HepG2 (cell line): ENCODE data around the gene CNTFR. TPM values are rescaled to one million over a fixed set of nuclear protein-coding genes. Genes with fewer than 3 reads are reported as not detected.

Source experiments
- CEBPB ChIP-seq: IDR thresholded peaks from 2 replicates; pipeline ENCODE4 v1.6.1; 2011; ENCODE audit warnings: low read depth, low read length, improper control_type of control experiment, borderline replicate concordance
- FOXP4 ChIP-seq: sonication (generic); formaldehyde crosslinking; IDR thresholded peaks from 2 replicates; pipeline ENCODE4 v1.4.0; 2020; ENCODE audit warnings: missing genetic modification reagents
- GABPB1 ChIP-seq: IDR thresholded peaks from 2 replicates; pipeline ENCODE4 v1.6.1; 2016; ENCODE audit warnings: mild to moderate bottlenecking, missing genetic modification reagents, moderate library complexity, missing compliant biosample characterization
- JUND ChIP-seq: sonication (generic); formaldehyde crosslinking; IDR thresholded peaks from 2 replicates; pipeline ENCODE4 v1.8.0; 2022; ENCODE audit warnings: mild to moderate bottlenecking, missing genetic modification reagents
- MTA3 ChIP-seq: sonication (generic); formaldehyde crosslinking; IDR thresholded peaks from 2 replicates; pipeline ENCODE4 v1.4.0; 2020; ENCODE audit warnings: missing genetic modification reagents
- MXI1 ChIP-seq: IDR thresholded peaks from 3 replicates; pipeline ENCODE4 v1.6.1; 2012; ENCODE audit warnings: low read depth, low read length, inconsistent platforms, borderline replicate concordance
- NR2F2 ChIP-seq: IDR thresholded peaks from 2 replicates; pipeline ENCODE4 v1.6.1; 2012; ENCODE audit warnings: low read depth, inconsistent platforms, borderline replicate concordance
- PRPF4 ChIP-seq: fragments of 200-400 bp; formaldehyde crosslinking; IDR thresholded peaks from 2 replicates; pipeline ENCODE4 v1.6.1; 2016; ENCODE audit warnings: low read length, low read depth; ENCODE audit not compliant: poor library complexity, severe bottlenecking
- RBM39 ChIP-seq: fragments of 200-400 bp; formaldehyde crosslinking; IDR thresholded peaks from one replicate; pipeline ENCODE4 v1.6.1; 2018; ENCODE audit warnings: antibody characterized with exemption, mild to moderate bottlenecking, low read depth, low read length; ENCODE audit not compliant: poor library complexity, severe bottlenecking
- REL ChIP-seq: sonication (generic); formaldehyde crosslinking; conservative IDR thresholded peaks from 2 replicates; pipeline ENCODE4 v1.8.0; 2022; ENCODE audit warnings: mild to moderate bottlenecking, missing genetic modification reagents, moderate library complexity
- SRF ChIP-seq: IDR thresholded peaks from 2 replicates; pipeline ENCODE4 v1.6.1; 2011; ENCODE audit warnings: mild to moderate bottlenecking, low read depth, low read length, moderate library complexity
- SUZ12 ChIP-seq: fragments of 150-350 bp; IDR thresholded peaks from 2 replicates; pipeline ENCODE4 v1.6.1; 2014; ENCODE audit warnings: low read depth, low read length
- TERF1 ChIP-seq: sonication (generic); formaldehyde crosslinking; IDR thresholded peaks from 2 replicates; pipeline ENCODE4 v1.8.0; 2022; ENCODE audit warnings: mild to moderate bottlenecking, missing genetic modification reagents, moderate library complexity
- ZC3H4 ChIP-seq: sonication (generic); formaldehyde crosslinking; IDR thresholded peaks from 2 replicates; pipeline ENCODE4 v1.4.0; 2020; ENCODE audit warnings: missing genetic modification reagents, borderline replicate concordance
- ZNF207 ChIP-seq: fragments of 450-650 bp; IDR thresholded peaks from 2 replicates; pipeline ENCODE4 v1.6.1; 2016; ENCODE audit warnings: antibody characterized with exemption, borderline replicate concordance
- ZNF432 ChIP-seq: sonication (generic); formaldehyde crosslinking; IDR thresholded peaks from 2 replicates; pipeline ENCODE4 v1.5.0; 2020; ENCODE audit warnings: missing genetic modification reagents, mild to moderate bottlenecking, borderline replicate concordance
- ZNF777 ChIP-seq: sonication (generic); formaldehyde crosslinking; IDR thresholded peaks from 2 replicates; pipeline ENCODE4 v1.4.0; 2020; ENCODE audit warnings: missing genetic modification reagents
- ZNF83 ChIP-seq: sonication (generic); formaldehyde crosslinking; IDR thresholded peaks from 2 replicates; pipeline ENCODE4 v1.4.0; 2020; ENCODE audit warnings: missing genetic modification reagents, mild to moderate bottlenecking, borderline replicate concordance
- polyA plus RNA-seq, 8 experiments: library from polyadenylated mRNA; depleted of rRNA in 3 of 8; stranded (reverse) in 7 of 8; unstranded in 1 of 8; fragments of >200 nt; fragmentation: Illumina TruSeq in 4 of 8; extraction: Trizol in 4 of 8; gene quantifications; 2 replicates each; pipeline versions ENCODE4 v1.2.1 to v1.2.3, GENCODE V29; 2011 to 2016; ENCODE audit warnings: low read depth in 4 of 8, missing spikeins in 1 of 8, mixed read lengths in 1 of 8; ENCODE audit not compliant: insufficient read depth in 1 of 8
- total RNA-seq, 5 experiments: library from RNA; depleted of rRNA; stranded (reverse); fragments of >200 nt; fragmentation: Illumina TruSeq; extraction: Trizol; gene quantifications; 2 replicates each; pipeline ENCODE4 v1.2.3, GENCODE V29; 2016; ENCODE audit warnings: low read depth in 1 of 5
- TF ChIP-seq, protein P1 (sequence below): sonication (generic); formaldehyde crosslinking; IDR thresholded peaks from 2 replicates; pipeline ENCODE4 v1.4.0; 2020; ENCODE audit warnings: missing genetic modification reagents
- TF ChIP-seq, protein P2 (sequence below): sonication (generic); formaldehyde crosslinking; IDR thresholded peaks from 2 replicates; pipeline ENCODE4 v1.4.0; 2020; ENCODE audit warnings: missing genetic modification reagents, borderline replicate concordance

Gene CNTFR
- total and polyA plus RNA-seq, 2 of the 13 experiments (the other 11 are each of a cell fraction or from before 2014, with no cell fraction given), result not detected

DNA sequence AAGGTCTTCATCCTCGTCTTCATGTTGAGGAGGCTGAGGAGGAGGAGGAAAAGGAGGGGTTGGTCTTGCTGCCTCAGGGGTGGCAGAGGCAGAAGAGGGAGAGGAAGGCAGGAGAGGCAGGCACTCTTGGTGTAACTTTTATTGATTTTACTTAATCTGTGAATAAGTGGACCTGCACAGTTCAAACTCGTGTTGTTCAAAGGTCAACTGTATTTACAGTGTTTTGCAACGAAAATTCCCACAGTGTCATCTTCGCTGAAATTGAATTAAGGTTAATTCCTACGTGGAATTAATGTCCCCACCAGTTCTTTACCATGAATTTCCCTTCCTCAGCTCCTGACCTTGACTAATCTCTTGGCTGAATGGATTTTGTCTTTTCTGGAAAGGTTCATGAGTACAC lies 45.5 kb downstream of the CNTFR start (continued):
- TF ChIP-seq, protein P1, sequence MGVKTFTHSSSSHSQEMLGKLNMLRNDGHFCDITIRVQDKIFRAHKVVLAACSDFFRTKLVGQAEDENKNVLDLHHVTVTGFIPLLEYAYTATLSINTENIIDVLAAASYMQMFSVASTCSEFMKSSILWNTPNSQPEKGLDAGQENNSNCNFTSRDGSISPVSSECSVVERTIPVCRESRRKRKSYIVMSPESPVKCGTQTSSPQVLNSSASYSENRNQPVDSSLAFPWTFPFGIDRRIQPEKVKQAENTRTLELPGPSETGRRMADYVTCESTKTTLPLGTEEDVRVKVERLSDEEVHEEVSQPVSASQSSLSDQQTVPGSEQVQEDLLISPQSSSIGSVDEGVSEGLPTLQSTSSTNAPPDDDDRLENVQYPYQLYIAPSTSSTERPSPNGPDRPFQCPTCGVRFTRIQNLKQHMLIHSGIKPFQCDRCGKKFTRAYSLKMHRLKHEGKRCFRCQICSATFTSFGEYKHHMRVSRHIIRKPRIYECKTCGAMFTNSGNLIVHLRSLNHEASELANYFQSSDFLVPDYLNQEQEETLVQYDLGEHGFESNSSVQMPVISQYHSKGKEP, result no peak
- TF ChIP-seq ZNF432 (CRISPR knock-in tag), result no peak
- TF ChIP-seq MXI1, result no peak
- no peak for TF ChIP-seq MTA3 (CRISPR knock-in tag)
- no peak for TF ChIP-seq ZNF83 (CRISPR knock-in tag)
- no peak for TF ChIP-seq TERF1 (CRISPR knock-in tag)
- no peak for TF ChIP-seq PRPF4
- no peak for TF ChIP-seq ZNF777 (CRISPR knock-in tag)
- TF ChIP-seq JUND (CRISPR knock-in tag), result no peak
- TF ChIP-seq ZC3H4 (CRISPR knock-in tag), result no peak
- TF ChIP-seq REL (CRISPR knock-in tag), result no peak
- TF ChIP-seq, protein P2, sequence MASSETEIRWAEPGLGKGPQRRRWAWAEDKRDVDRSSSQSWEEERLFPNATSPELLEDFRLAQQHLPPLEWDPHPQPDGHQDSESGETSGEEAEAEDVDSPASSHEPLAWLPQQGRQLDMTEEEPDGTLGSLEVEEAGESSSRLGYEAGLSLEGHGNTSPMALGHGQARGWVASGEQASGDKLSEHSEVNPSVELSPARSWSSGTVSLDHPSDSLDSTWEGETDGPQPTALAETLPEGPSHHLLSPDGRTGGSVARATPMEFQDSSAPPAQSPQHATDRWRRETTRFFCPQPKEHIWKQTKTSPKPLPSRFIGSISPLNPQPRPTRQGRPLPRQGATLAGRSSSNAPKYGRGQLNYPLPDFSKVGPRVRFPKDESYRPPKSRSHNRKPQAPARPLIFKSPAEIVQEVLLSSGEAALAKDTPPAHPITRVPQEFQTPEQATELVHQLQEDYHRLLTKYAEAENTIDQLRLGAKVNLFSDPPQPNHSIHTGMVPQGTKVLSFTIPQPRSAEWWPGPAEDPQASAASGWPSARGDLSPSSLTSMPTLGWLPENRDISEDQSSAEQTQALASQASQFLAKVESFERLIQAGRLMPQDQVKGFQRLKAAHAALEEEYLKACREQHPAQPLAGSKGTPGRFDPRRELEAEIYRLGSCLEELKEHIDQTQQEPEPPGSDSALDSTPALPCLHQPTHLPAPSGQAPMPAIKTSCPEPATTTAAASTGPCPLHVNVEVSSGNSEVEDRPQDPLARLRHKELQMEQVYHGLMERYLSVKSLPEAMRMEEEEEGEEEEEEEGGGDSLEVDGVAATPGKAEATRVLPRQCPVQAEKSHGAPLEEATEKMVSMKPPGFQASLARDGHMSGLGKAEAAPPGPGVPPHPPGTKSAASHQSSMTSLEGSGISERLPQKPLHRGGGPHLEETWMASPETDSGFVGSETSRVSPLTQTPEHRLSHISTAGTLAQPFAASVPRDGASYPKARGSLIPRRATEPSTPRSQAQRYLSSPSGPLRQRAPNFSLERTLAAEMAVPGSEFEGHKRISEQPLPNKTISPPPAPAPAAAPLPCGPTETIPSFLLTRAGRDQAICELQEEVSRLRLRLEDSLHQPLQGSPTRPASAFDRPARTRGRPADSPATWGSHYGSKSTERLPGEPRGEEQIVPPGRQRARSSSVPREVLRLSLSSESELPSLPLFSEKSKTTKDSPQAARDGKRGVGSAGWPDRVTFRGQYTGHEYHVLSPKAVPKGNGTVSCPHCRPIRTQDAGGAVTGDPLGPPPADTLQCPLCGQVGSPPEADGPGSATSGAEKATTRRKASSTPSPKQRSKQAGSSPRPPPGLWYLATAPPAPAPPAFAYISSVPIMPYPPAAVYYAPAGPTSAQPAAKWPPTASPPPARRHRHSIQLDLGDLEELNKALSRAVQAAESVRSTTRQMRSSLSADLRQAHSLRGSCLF (CRISPR knock-in tag), result no peak
- peak; percentile 74 for TF ChIP-seq NR2F2
- TF ChIP-seq ZNF207, result no peak
- no peak for TF ChIP-seq SUZ12
- TF ChIP-seq GABPB1 (CRISPR knock-in tag), result no peak
- peak; percentile 56; the same call in 1 of the 2 replicates for TF ChIP-seq FOXP4 (CRISPR knock-in tag)
- TF ChIP-seq CEBPB, result peak; percentile 82
- no peak for TF ChIP-seq RBM39
- no peak for TF ChIP-seq SRF
